GM18951 (cell line): ENCODE data around the gene OR2A14.

ENCODE experiments used
- POLR2A ChIP-seq: IDR thresholded peaks from 4 replicates; pipeline ENCODE4 v1.6.1; 2011; ENCODE audit warnings: mild to moderate bottlenecking; ENCODE audit not compliant: insufficient read length, insufficient read depth; ENCODE audit errors: extremely low read depth
- in situ Hi-C: fragments of 300-500 bp; cut with MboI; formaldehyde crosslinking; loops from one replicate; pipeline ENCODE4 v1.12.0; 2022; ENCODE audit warnings: low sequenced_read_pairs, mixed read lengths, inconsistent platforms; ENCODE audit not compliant: unreplicated experiment

Gene OR2A14

DNA sequence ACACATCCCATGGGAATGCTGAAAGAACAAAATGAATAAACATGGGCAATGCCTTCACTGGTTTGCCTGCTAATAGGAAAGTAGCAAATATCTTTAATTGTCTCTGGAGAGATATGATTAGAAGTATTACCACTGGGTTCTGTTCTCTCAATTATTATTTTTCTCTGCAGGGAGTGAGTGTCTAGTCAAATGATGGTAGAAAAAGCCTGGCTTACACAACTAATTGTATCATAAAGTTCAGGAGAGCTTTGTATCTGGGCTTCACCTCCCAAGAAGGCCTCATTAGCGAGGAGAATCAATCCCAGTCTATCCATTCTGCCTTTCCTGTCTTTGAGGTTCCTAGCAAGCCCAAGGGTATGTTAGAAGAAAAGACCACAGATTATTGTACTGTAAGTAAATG, at the start of gene OR2A14:
TSS of gene OR2A14 (plus strand) at position 301 of the 400 bp plus-strand sequence. CDS start 5,937 bp downstream, outside the sequence.
- TF ChIP-seq POLR2A: no peak
- in situ Hi-C loops: no loop called here

- no peak for TF ChIP-seq POLR2A
- in situ Hi-C loops: no loop called here
Measured at GRCh38 chr7:144074374-144074773, 48.6 kb upstream of the OR2A14 start.

DNA sequence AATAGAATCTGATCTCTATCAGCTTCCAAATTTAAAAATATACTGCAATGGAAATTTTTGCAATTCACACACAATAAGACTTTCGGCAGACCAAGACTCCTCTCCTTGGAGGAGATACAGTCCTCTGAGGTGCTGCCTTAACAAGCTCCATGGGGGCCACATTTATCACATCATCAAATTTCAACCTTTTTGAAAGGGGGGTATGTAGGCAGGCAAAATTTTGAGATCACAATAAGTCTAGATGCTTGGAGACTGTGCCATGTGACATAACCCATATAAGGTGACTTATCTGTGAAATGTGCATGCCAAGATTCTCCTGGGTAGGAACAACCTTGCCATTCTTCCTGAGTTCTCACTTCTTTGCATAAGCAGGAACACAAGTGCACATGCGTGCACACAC, 37.0 kb upstream of the OR2A14 start, which contains the start of gene OR2A12:
TSS of gene OR2A12 (plus strand) at position 301 of the 400 bp plus-strand sequence. CDS start 8,830 bp downstream, outside the sequence.
- in situ Hi-C loops: no loop called here
- no peak for TF ChIP-seq POLR2A

DNA sequence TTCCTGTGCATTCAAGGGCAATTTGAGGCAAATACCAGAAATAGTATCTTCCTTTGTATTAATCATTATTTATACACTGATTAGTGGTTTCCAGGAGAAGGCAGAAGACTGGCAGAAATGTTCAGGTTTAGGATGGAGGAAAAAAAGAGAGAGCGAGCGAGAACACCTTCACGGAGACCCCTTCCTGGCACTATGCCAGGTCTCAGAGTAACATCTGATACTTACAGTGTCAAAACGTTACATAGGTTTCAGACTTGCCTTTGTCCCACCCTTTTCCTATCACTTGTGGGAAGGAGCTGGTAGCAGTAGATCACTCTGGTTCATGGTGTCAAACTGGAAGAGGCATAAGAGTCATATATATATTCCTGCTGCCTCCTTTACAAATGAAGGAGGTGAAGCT, 36.2 kb upstream of the OR2A14 start:
- TF ChIP-seq POLR2A: no peak
- in situ Hi-C loops: no loop called here

- TF ChIP-seq POLR2A: no peak
- in situ Hi-C loops: no loop called here
Measured at GRCh38 chr7:144087230-144087629, 35.7 kb upstream of the OR2A14 start.

DNA sequence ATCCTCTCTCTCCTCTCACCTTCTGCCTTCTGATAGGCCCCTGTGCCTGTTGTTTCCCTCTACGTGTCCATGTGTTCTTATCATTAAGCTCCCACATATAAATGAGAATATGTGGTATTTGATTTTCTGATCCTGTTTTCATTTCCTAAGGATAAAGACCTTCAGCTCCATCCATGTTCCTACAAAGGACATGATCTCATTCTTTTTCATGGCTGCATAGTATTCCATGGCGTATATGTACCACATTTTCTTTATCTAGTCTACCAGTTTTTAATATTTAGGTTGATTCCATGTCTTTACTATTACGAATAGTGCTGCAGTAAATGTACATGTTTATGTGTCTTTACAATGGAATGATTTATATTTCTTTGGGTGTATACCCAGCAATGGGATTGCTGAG, 32.3 kb upstream of the OR2A14 start:
- TF ChIP-seq POLR2A: no peak
- in situ Hi-C loops: no loop called here

GRCh38 chr7:144098776-144099175, 24.2 kb upstream of the OR2A14 start:
- no peak for TF ChIP-seq POLR2A
- in situ Hi-C loops: no loop called here

- in situ Hi-C loops: no loop called here
- no peak for TF ChIP-seq POLR2A
Measured at GRCh38 chr7:144100607-144101006, 22.4 kb upstream of the OR2A14 start.

- no peak for TF ChIP-seq POLR2A
- in situ Hi-C loops: no loop called here
Measured at GRCh38 chr7:144102041-144102440, 20.9 kb upstream of the OR2A14 start.

- no peak for TF ChIP-seq POLR2A
- in situ Hi-C loops: no loop called here
Measured at GRCh38 chr7:144105211-144105610, 17.8 kb upstream of the OR2A14 start.

- in situ Hi-C loops: no loop called here
- no peak for TF ChIP-seq POLR2A
Measured at GRCh38 chr7:144109283-144109682, 13.7 kb upstream of the OR2A14 start, which contains the start of gene OR2A2. Gene OR2A2, plus strand, starts transcription at chr7:144109583. Its CDS starts 0 bp downstream, at chr7:144109583.

DNA sequence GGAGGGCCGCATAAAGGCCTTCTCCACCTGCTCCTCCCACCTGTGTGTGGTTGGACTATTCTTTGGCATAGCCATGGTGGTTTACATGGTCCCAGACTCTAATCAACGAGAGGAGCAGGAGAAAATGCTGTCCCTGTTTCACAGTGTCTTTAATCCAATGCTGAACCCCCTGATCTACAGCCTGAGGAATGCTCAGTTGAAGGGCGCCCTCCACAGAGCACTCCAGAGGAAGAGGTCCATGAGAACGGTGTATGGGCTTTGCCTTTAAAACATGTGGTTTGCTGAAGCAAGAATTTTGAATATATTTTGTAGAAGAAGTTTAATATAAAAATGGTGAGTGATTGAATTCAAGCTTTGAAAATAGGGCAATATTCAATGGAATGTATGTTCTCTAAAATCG, 12.7 kb upstream of the OR2A14 start:
- in situ Hi-C loops: no loop called here
- no peak for TF ChIP-seq POLR2A

GRCh38 chr7:144113651-144114050, 9.3 kb upstream of the OR2A14 start:
- TF ChIP-seq POLR2A: no peak
- in situ Hi-C loops: no loop called here

GRCh38 chr7:144118341-144118740, 4.6 kb upstream of the OR2A14 start:
- no peak for TF ChIP-seq POLR2A
- in situ Hi-C loops: no loop called here
